ENCODE data around the gene HSPA5.
"Not testable (repeated sequence)": the region's sequence is repeated elsewhere in the genome, so short reads cannot be mapped to it uniquely, and the experiment has no call there.

HSPA5 gene

DNA sequence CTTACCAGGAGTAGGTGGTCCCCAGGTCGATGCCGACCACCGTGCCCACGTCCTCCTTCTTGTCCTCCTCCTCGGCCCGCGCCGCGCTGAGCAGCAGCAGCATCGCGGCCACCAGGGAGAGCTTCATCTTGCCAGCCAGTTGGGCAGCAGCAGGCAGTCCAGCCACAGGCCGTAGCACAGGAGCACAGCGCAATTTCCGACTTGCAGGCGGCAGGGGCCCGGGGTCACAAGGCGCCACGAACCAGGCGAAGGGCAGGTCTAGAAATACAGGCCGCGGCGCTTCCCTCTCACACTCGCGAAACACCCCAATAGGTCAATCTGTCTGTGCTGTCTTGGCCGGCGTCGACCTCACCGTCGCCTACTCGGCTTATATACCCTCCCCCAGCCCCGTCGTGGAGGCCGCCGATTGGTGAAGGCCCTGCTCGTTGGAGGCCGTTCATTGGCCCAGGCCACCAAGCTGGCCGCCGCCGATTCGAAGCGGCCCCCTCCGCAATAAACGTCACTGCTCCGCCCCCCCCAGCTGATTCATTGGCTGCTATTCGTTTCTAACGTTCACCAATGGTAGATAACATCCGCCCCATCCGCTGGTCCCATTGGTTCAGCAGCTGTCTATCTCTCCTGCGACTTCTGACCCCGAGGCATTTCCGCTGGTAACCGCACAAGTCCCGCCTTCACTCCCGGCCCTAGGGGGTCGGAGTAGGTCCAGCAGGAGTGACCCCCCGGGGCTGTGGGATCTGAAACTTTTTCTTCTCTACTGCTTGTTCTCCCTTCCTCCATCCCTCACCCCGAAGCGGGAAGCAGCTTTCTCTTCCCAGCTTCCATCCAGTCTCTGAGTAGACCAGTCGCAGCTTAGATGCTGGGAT lies at the start of gene HSPA5:
Gene HSPA5, minus strand, starts transcription at position 344 of the 863 bp plus-strand sequence. Its CDS starts 217 bp downstream, at position 127.
- DNase-seq (ENCODE audit: low read depth) = peak; percentile 100

GRCh38 chr9:125286935-125287433 lies 45.8 kb upstream of the HSPA5 start:
- not testable (repeated sequence) for DNase-seq (ENCODE audit: low read depth)

- no peak for DNase-seq (ENCODE audit: low read depth)
These were observed 43.7 kb upstream of the HSPA5 start for GRCh38 chr9:125284855-125285254.

DNA sequence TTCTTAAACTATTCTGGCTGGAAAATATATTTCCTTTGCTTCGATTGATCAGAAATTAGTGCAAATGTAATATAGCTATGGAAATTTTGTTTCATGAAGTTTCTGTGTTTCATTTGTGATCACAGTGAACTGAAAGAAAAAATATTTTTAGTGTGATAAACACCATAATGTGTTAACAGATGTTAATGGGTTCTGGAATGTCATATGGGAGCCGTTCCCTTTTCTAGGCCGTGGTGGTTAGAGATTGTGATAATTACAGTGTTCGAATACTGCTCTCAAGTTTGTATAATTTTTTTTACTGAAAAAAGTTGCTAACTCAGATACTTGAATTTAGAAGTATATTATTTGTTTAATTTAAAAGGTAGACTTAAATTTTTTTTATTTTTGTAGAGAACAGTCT lies 39.8 kb upstream of the HSPA5 start:
- no peak for DNase-seq (ENCODE audit: low read depth)

- DNase-seq (ENCODE audit: low read depth) = no peak
These were observed 36.3 kb upstream of the HSPA5 start for GRCh38 chr9:125277411-125277810.

DNA sequence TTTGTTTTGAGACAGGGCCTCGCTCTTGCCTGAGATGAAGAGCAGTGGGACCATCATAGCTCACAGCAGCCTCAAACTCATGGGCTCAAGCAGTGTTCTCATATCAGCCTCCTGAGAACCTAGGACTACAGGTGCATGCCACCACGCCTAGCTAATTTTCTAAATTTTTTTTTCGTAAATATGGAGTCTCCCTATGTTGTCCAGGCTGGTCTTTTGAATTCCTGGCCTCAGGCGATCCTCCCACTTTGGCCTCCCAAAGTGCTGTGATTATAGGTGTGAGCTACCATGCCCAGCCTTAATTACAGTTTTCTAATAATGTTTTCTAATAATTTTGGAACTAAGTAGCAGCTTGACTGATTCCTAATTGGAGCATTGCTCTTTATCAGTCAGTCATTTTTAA lies 35.6 kb upstream of the HSPA5 start:
- no peak for DNase-seq (ENCODE audit: low read depth)

DNA sequence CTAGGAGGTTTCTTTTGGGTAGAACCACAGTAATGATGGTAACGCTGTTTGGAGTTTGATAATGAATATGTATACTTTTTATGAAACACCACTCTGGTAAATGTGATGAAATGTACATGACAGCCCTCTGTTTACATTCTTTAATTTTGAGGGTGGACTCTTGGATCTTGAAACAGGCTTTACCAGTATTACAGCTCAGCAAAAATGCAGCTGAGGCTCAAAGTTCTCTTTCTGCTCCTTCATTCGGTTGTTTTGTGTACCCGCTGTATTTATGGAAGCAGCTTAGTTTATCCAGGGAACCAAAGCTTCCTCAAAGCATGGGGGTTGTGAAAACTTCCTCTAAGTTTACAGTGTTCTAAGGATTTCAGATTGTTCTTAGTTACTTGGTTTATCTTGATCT lies 31.6 kb upstream of the HSPA5 start:
- peak; percentile 16 for DNase-seq (ENCODE audit: low read depth)

- DNase-seq (ENCODE audit: low read depth) = no peak
These were observed 29.9 kb upstream of the HSPA5 start for GRCh38 chr9:125271081-125271480.

DNA sequence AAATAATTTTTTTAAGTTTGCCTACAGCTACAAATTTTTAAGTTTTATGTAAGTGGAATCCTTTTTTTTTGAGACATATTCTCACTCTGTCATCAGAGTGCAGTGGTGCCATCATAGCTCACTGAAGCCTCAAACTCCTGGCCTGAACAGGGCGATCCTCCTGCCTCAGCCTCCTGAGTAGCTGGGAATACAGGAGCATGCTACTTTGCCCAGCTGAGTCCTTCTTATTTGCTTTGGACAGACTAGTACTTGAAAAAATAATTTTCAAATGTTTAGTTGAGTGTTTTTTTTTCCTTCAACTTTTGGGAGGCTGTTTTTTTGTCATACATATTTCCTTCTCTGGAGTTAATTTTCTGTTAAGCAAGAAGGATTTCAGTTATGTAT lies 27.9 kb upstream of the HSPA5 start:
- DNase-seq (ENCODE audit: low read depth) = no peak

- DNase-seq (ENCODE audit: low read depth) = no peak
These were observed 27.4 kb upstream of the HSPA5 start for GRCh38 chr9:125268394-125269013.

- DNase-seq (ENCODE audit: low read depth) = not testable (repeated sequence)
These were observed 22.9 kb upstream of the HSPA5 start for GRCh38 chr9:125264068-125264467.

GRCh38 chr9:125262294-125262991 lies 21.3 kb upstream of the HSPA5 start:
- no peak for DNase-seq (ENCODE audit: low read depth)

GRCh38 chr9:125261501-125262293 lies 20.6 kb upstream of the HSPA5 start, which contains the start of gene GAPVD1:
TSS of gene GAPVD1 (plus strand) at chr9:125261826. CDS start at chr9:125298922, 37,096 bp downstream.
- DNase-seq (ENCODE audit: low read depth) = peak; percentile 92

- peak; percentile 47 for DNase-seq (ENCODE audit: low read depth)
These were observed 19.4 kb upstream of the HSPA5 start for GRCh38 chr9:125260561-125260960.

DNA sequence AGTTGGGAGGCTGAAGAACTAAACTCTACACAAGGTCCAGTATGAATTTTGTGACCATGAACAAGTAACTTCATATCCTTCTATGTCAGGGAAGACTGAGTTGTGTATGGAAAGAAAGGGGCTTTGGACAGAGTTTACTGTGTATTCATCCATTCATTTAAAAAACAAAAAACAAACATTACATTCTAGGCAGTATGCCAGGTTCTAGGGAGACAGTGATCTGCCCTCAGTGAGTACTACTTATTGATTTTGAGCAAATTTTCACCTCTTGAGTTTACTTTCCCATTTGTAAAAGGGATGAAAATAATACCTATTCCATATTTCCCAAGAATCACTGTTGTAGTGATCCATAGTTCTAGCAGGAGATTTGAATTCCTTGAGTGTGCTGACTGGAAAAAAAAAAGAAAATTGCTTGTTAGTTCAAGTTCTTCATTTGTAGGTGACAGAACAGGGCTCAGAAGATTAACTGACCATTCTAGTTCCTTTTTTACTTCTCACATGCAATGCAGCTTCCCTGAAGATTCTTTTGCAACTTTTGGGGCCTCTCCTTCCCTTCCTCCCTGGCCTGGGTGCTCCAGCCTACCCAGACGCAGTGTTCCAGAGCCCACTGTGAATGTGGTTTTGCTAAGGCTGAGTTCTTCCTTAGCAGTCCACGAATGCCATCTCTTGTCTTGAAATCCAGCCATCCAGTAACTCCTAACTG lies 17.8 kb upstream of the HSPA5 start:
- DNase-seq (ENCODE audit: low read depth) = no peak

DNA sequence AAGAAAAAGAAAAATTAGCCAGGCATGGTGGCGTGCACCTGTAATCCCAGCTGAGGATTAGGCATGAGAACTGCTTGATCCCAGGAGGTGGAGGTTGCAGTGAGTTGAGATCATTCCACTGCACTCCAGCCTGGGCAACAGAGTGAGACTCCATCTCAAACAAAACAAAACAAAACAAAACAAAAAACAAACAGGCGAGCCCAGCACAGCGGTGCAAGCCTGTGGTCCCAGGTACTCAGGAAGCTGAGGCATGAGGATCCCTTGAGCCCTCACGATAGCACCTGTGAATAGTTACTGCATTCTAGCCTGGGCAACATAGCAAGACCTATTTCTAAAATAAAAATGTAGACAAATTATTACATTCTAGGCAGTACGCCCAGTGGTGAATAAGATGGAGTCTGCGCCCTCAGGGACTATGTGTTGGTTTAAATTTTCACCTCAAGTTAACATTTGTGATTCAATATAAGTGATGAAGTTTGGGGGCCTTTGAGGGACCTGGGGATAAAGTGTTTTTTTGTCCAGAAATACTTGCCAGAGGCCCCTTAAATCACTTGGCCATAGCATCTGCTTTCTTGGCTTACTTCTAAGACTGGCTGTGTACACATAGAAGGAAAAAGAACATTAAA lies 17.1 kb upstream of the HSPA5 start:
- no peak for DNase-seq (ENCODE audit: low read depth)

- no peak for DNase-seq (ENCODE audit: low read depth)
These were observed 14.7 kb upstream of the HSPA5 start for GRCh38 chr9:125255781-125256391.

DNA sequence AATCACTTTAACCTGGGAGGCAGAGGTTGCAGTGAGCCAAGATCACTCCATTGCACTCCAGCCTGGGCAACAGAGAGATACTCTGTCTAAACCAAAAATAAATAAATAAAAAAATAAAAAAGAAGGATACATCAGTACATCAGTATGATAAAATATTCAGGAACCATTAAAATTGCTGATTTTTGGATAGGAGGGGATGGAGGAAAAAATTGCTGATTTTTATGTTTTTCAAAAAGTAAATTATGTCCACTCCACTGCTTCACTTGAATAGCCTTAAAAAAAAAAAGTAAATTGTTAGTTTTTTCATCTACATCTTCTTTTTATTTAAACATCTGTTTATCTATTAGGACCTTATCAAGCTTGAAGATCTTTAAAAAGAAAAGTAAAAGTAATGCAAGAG lies 13.1 kb upstream of the HSPA5 start:
- no peak for DNase-seq (ENCODE audit: low read depth)

DNA sequence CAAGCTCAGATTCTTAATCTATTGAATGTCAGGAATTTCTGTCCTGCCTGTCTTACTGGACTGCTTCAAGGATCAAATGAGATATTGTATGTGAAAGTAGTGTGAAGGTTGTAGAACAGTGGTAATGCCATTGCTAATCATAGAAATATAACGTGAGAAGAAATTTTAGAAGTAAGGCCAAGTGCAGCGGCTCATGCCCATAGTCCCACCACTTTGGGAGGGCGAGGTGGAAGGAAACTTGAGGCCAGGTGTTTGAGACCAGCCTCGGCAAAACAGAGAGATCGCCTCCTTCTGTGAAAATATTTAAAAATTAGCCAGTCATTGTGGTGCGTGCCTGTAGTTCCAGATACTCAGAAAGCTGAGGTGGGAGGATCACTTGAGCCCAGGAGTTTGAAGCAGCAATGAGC lies 5.1 kb upstream of the HSPA5 start:
- no peak for DNase-seq (ENCODE audit: low read depth)

DNA sequence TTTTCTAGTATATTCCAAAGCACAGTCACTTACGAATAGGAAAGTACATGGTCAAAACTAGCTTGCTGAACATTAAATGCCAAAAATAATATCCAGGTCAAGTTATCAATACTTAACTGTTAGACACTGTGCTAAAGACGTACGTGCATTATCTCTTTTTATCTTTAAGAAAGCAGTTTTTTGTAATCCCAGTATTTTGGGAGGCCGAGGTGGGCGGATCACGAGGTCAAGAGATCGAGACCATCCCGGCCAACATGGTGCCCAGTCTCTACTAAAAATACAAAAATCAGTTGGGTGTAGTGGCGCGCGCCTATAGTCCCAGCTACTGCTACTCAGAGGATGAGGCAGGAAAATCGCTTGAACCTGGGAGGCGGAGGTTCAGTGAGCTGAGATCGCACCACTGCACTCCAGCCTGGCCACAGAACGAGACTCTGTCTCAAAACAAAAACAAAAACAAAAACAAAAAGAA lies 2.7 kb upstream of the HSPA5 start:
- DNase-seq (ENCODE audit: low read depth) = no peak
